Nephron (organoid): ENCODE results near the gene PLEKHO2.
A peak's percentile ranks its signal among the peaks of the same experiment; 100 is the strongest.

Experiments used
- H3K27ac Mint-ChIP-seq, 3 experiments: 2 replicates each; pipeline ENCODE4 v1.8.0; 2020; ENCODE audit warnings: mixed read lengths in 3 of 3, mild to moderate bottlenecking in 2 of 3, moderate library complexity in 1 of 3
- H3K27me3 Mint-ChIP-seq: 2 replicates; pipeline ENCODE4 v1.8.0; 2021; ENCODE audit warnings: low read depth, mild to moderate bottlenecking, moderate library complexity, mixed read lengths
- H3K36me3 Mint-ChIP-seq: 2 replicates; pipeline ENCODE4 v1.8.0; 2020; ENCODE audit warnings: low read depth, mixed read lengths
- H3K4me1 Mint-ChIP-seq: 2 replicates; pipeline ENCODE4 v1.8.0; 2020; ENCODE audit warnings: mixed read lengths
- H3K4me3 Mint-ChIP-seq, 3 experiments: 2 replicates each; pipeline ENCODE4 v1.8.0; 2020; ENCODE audit warnings: mild to moderate bottlenecking in 3 of 3, mixed read lengths in 3 of 3, moderate library complexity in 2 of 3
- H3K9me3 Mint-ChIP-seq: 2 replicates; pipeline ENCODE4 v1.8.0; 2020; ENCODE audit warnings: mixed read lengths
- TF ChIP-seq, protein P1 (sequence below), 3 experiments: fragments of 200-600 bp; sonication (generic); IDR thresholded peaks; one replicate each; pipeline ENCODE4 v1.5.0; 2021; ENCODE audit warnings: antibody characterized with exemption in 3 of 3; ENCODE audit not compliant: unreplicated experiment in 3 of 3

Gene PLEKHO2

DNA sequence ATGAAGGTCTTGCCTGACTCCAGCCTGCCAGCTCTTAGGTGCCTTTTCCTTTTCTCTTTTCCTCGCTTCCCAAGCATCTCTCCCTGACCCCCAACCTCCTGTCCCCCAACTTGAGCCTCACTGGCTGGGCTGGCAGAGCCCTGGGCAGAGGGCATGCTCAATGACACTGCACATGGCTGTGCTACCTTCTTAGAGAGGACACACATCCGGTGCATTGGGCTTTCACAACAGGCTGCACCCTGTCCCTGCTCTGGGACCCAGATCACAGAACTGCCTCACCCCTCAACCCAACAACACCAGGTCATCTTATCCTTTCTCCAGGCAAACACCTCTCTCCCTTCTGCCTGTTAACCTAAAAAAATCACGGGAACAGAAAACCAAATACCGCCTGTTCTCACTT is 62.5 kb downstream of the PLEKHO2 start:
- H3K4me1 Mint-ChIP-seq = peaks cover 10% of the 10 kb centered on the region
- H3K27ac Mint-ChIP-seq = no peak overlapping the region
- H3K36me3 Mint-ChIP-seq = no peaks in the 10 kb centered on the region
- TF ChIP-seq, protein P1, sequence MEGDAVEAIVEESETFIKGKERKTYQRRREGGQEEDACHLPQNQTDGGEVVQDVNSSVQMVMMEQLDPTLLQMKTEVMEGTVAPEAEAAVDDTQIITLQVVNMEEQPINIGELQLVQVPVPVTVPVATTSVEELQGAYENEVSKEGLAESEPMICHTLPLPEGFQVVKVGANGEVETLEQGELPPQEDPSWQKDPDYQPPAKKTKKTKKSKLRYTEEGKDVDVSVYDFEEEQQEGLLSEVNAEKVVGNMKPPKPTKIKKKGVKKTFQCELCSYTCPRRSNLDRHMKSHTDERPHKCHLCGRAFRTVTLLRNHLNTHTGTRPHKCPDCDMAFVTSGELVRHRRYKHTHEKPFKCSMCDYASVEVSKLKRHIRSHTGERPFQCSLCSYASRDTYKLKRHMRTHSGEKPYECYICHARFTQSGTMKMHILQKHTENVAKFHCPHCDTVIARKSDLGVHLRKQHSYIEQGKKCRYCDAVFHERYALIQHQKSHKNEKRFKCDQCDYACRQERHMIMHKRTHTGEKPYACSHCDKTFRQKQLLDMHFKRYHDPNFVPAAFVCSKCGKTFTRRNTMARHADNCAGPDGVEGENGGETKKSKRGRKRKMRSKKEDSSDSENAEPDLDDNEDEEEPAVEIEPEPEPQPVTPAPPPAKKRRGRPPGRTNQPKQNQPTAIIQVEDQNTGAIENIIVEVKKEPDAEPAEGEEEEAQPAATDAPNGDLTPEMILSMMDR (IDR thresholded peaks at IDR 0.05; ENCODE audit: unreplicated experiment in 3 of 3) = no peak
- H3K27me3 Mint-ChIP-seq = peaks cover 7% of the 10 kb centered on the region
- H3K9me3 Mint-ChIP-seq = peaks cover 10% of the 10 kb centered on the region
- no peak overlapping the region for H3K4me3 Mint-ChIP-seq

DNA sequence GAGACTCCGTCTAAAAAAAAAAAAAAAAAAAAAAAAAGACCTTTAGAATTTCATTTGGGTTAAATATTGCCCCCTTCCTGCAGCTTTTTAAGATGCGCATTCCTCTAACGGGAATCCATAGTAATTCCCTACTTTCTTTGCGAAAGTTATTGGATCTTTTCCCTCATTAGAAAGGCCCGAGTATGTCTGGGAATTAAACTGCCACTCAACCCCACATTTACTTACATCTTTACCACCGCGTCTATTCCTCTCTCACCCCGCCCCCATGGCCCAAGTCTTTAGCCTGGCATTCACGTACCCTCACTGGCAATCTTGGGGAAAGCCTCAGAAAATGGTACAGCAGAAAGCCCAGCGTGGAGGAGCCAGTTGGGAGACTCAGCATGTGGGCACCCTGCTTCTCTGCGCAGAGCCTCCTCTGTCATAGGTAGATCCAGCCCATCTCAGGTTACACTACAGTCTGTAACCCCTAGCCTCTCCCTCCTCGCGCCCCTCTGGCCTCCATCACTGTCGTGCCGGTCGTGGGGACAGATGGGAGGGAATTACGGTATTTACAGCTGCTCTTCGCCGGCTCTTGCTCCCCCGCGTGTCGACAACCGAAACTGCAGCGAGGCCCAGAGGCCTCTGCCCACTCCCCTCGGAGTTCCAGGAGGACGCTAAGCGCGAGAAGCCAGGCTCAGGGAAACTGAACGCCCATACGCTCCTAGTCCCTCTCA is 63.6 kb downstream of the PLEKHO2 start:
- Mint-ChIP-seq H3K4me1 (peaks cover 10% of the 10 kb centered on the region), H3K4me3 (peak overlapping the region; percentile 55 to 81 (median 61)), H3K9me3 (peaks cover 10% of the 10 kb centered on the region), H3K27me3 (peaks cover 7% of the 10 kb centered on the region), H3K27ac (peak overlapping the region in 2 of 3 experiments; percentile 27 to 59), H3K36me3 (no peaks in the 10 kb centered on the region)
- TF ChIP-seq, protein P1 (IDR thresholded peaks at IDR 0.05; ENCODE audit: unreplicated experiment in 3 of 3) = peak; percentile 49 to 72 (median 60)

DNA sequence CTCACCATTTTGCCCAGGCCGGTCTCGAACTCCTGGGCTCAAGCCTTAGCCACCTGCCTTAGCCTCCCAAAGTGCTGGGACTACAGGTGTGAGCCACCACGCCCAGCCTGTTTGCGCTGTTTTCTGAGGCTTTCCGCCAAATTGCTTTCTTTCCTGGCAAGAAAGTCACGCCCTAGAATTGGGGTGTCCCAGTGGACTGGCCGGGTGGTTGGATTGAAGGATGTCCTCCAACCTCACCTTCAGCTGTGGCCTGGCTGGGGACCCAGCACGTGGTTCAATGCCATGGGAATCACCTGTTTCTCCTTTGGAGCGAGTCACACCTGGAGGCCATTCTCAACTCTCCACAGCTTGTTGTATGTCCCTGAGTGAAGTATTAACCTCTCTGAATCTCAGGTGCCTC is 64.2 kb downstream of the PLEKHO2 start:
- Mint-ChIP-seq H3K36me3 (no peaks in the 10 kb centered on the region), H3K4me3 (peak overlapping the region in 1 of 3 experiments; percentile 81), H3K4me1 (peaks cover 12% of the 10 kb centered on the region), H3K9me3 (peaks cover 7% of the 10 kb centered on the region), H3K27ac (no peak overlapping the region), H3K27me3 (peaks cover 8% of the 10 kb centered on the region)
- TF ChIP-seq, protein P1 (IDR thresholded peaks at IDR 0.05; ENCODE audit: unreplicated experiment in 3 of 3) = no peak

DNA sequence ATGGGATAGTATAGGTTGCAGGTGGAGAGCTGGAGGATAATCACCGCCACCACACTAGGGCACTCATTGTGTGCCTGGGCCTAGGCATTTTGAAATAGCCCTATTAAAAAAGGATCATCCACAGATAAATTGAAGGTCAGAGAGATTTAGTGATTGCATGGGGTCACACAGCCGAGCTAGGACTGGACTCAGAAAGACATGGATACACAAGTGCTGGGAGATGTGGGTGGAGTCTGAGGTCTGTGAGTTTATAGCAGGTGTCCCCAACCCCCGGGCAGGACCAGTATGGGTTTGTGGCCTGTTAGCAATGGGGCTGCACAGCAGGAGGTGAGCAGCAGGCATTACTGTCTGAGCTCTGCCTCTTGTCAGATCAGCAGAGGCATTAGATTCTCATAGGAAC is 64.7 kb downstream of the PLEKHO2 start:
- H3K36me3 Mint-ChIP-seq = no peaks in the 10 kb centered on the region
- no peak overlapping the region for H3K27ac Mint-ChIP-seq
- no peak overlapping the region for H3K4me3 Mint-ChIP-seq
- TF ChIP-seq, protein P1 (IDR thresholded peaks at IDR 0.05; ENCODE audit: unreplicated experiment in 3 of 3) = no peak
- H3K27me3 Mint-ChIP-seq = peaks cover 12% of the 10 kb centered on the region
- peaks cover 16% of the 10 kb centered on the region for H3K4me1 Mint-ChIP-seq
- peaks cover 5% of the 10 kb centered on the region for H3K9me3 Mint-ChIP-seq

DNA sequence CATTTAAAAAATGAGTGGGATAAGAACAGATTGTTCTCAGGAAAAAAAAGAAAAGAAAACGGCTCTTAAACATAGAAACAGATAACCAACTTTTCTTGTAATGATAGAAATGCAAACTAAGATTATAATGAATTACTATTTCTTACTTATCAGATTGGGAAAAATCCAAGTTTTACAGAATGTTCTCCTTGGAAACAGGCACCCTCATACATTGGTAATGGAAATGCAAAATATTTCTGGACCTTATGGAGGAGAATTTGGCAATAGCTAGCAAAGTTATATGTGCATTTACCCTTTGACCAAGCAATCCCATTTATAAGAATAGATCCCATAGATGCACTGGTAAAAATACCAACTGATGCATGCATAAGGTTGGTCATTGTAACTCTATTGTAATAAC is 66.3 kb downstream of the PLEKHO2 start:
- Mint-ChIP-seq H3K4me3 (peak overlapping the region in 2 of 3 experiments; percentile 2 to 34), H3K27ac (no peak overlapping the region), H3K4me1 (peaks cover 27% of the 10 kb centered on the region), H3K36me3 (no peaks in the 10 kb centered on the region), H3K27me3 (peaks cover 12% of the 10 kb centered on the region), H3K9me3 (peaks cover 5% of the 10 kb centered on the region)
- TF ChIP-seq, protein P1 (IDR thresholded peaks at IDR 0.05; ENCODE audit: unreplicated experiment in 3 of 3) = no peak

DNA sequence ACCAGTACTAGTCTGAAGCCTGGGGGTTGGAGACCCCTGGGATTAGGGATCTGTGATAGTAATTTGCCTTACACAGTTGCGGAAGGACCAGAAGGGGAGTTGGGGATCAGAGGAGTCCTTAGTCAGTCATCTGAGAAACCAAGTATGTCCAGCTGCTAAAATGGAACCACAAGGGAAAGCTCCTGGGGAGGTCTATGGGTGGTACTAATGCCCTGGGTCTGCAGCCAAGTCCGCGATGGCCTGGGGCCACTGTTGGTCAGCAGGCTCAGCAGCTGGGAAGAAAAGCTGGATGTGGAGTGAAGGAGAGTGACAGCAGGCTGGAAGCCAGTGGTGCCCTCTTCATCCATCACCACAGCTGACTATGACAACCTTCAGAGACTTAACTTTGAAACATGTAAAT is 67.8 kb downstream of the PLEKHO2 start:
- TF ChIP-seq, protein P1 (IDR thresholded peaks at IDR 0.05; ENCODE audit: unreplicated experiment in 3 of 3) = no peak
- no peaks in the 10 kb centered on the region for H3K36me3 Mint-ChIP-seq
- peaks cover 5% of the 10 kb centered on the region for H3K9me3 Mint-ChIP-seq
- peaks cover 27% of the 10 kb centered on the region for H3K4me1 Mint-ChIP-seq
- peaks cover 10% of the 10 kb centered on the region for H3K27me3 Mint-ChIP-seq
- H3K4me3 Mint-ChIP-seq = peak overlapping the region in 2 of 3 experiments; percentile 52 to 63
- no peak overlapping the region for H3K27ac Mint-ChIP-seq
